Stimulated activated CD4-positive, alpha-beta T cell treated with anti-CD3 and anti-CD28 coated beads, TNF-alpha, amount 100 ng/mL, for 24 hours (primary cell): ENCODE measurements around the gene TRIM7.
"Not testable (repeated sequence)": the region's sequence is repeated elsewhere in the genome, so short reads cannot be mapped to it uniquely, and the experiment has no call there.

ENCODE experiments used
- DNase-seq, 3 experiments: peaks; one replicate each; pipeline ENCODE4 v3.0.0-alpha.2; 2020; ENCODE audit warnings: low read depth in 3 of 3

TRIM7 gene

GRCh38 chr5:181212934-181213333, 7.9 kb upstream of the TRIM7 start:
- no peak for DNase-seq

GRCh38 chr5:181212080-181212479, 7.1 kb upstream of the TRIM7 start:
- no peak for DNase-seq

- DNase-seq: no peak
Observed at GRCh38 chr5:181211208-181211607, 6.2 kb upstream of the TRIM7 start.

GRCh38 chr5:181210698-181211097, 5.7 kb upstream of the TRIM7 start:
- DNase-seq: not testable (repeated sequence)

GRCh38 chr5:181210148-181210547, 5.2 kb upstream of the TRIM7 start:
- DNase-seq: not testable (repeated sequence)

GRCh38 chr5:181209006-181209405, 4.0 kb upstream of the TRIM7 start:
- DNase-seq: not testable (repeated sequence)

- no peak for DNase-seq
Observed at GRCh38 chr5:181207960-181208253, 2.9 kb upstream of the TRIM7 start.

- peak; percentile 79 to 94 (median 84) for DNase-seq
Observed at GRCh38 chr5:181207214-181207959, 2.4 kb upstream of the TRIM7 start.

GRCh38 chr5:181205761-181206649, 1.0 kb upstream of the TRIM7 start:
- no peak for DNase-seq

- DNase-seq: no peak
Observed at GRCh38 chr5:181204113-181204825, 727 bp downstream of the TRIM7 start.

GRCh38 chr5:181203777-181204112, 1.3 kb downstream of the TRIM7 start:
- no peak for DNase-seq

GRCh38 chr5:181203093-181203711, 1.8 kb downstream of the TRIM7 start:
- no peak for DNase-seq

- no peak for DNase-seq
Observed at GRCh38 chr5:181200816-181201215, 4.2 kb downstream of the TRIM7 start.

- DNase-seq: no peak
Observed at GRCh38 chr5:181199881-181200638, 4.9 kb downstream of the TRIM7 start.

- DNase-seq: no peak
Observed at GRCh38 chr5:181198905-181199519, 6.0 kb downstream of the TRIM7 start.

GRCh38 chr5:181198106-181198685, 6.8 kb downstream of the TRIM7 start:
- no peak for DNase-seq

- DNase-seq: no peak
Observed at GRCh38 chr5:181197326-181197951, 7.6 kb downstream of the TRIM7 start.

- DNase-seq: no peak
Observed at GRCh38 chr5:181195249-181195761, 9.7 kb downstream of the TRIM7 start.

- no peak for DNase-seq
Observed at GRCh38 chr5:181194489-181195248, 10.3 kb downstream of the TRIM7 start.
